H1 (cell line): ENCODE measurements around the gene OR51V1. TPM values are rescaled to one million over a fixed set of nuclear protein-coding genes. Genes with fewer than 3 reads are reported as not detected.

Source experiments
- CTCF ChIA-PET: fragments of 300-600 bp; sonication (Branson Sonifier 250); formaldehyde crosslinking; loops from one replicate; lab custom pipeline; 2021; ENCODE audit not compliant: partially characterized antibody; lab: Charles Lee
- POLR2A ChIA-PET: fragments of 300-600 bp; sonication (Branson Sonifier 250); formaldehyde crosslinking; loops from one replicate; lab custom pipeline; 2021; ENCODE audit warnings: inconsistent platforms; ENCODE audit not compliant: partially characterized antibody; lab: Charles Lee
- DNase-seq, 2 experiments: peaks; one replicate each; pipeline versions ENCODE4 v3.0.0 to v3.0.0-alpha.2; 2010 to 2022; ENCODE audit warnings: low spot score in 2 of 2, low read depth in 1 of 2, mixed read lengths in 1 of 2
- FAIRE-seq: peaks from 2 replicates; lab custom pipeline; 2011; peaks lifted over from hg19 to GRCh38; lab: Jason Lieb, UNC
- H2AFZ ChIP-seq: 2 replicates; pipeline ENCODE4 v1.8.1; 2012; ENCODE audit warnings: low read length, inconsistent platforms
- H2AK5ac ChIP-seq: 2 replicates; pipeline ENCODE4 v1.6.1; 2013; ENCODE audit warnings: low read depth, low read length
- H2BK120ac ChIP-seq: replicated peaks from 2 replicates; pipeline ENCODE3; 2013; ENCODE audit warnings: low read depth, low read length, inconsistent platforms
- H2BK12ac ChIP-seq: 2 replicates; pipeline ENCODE4 v1.6.1; 2013; ENCODE audit warnings: low read depth, low read length
- H2BK15ac ChIP-seq: 2 replicates; pipeline ENCODE4 v1.6.1; 2013; ENCODE audit warnings: low read length
- H2BK20ac ChIP-seq: 2 replicates; pipeline ENCODE4 v1.6.1; 2013; ENCODE audit warnings: low read length
- H2BK5ac ChIP-seq: 2 replicates; pipeline ENCODE4 v1.6.1; 2013; ENCODE audit warnings: low read depth, low read length
- H3K14ac ChIP-seq: 2 replicates; pipeline ENCODE4 v1.6.1; 2013; ENCODE audit warnings: inconsistent platforms; ENCODE audit not compliant: insufficient read length
- H3K18ac ChIP-seq: 2 replicates; pipeline ENCODE4 v1.6.1; 2013; ENCODE audit warnings: low read length; ENCODE audit errors: extremely low read depth
- H3K23ac ChIP-seq: 2 replicates; pipeline ENCODE4 v1.6.1; 2013; ENCODE audit warnings: inconsistent platforms; ENCODE audit not compliant: insufficient read length
- H3K23me2 ChIP-seq: 2 replicates; pipeline ENCODE4 v1.6.1; 2013; ENCODE audit warnings: low read depth, low read length
- H3K27ac ChIP-seq: 2 replicates; pipeline ENCODE4 v1.6.1; 2011; ENCODE audit warnings: low read depth, low read length, inconsistent platforms
- H3K27me3 ChIP-seq, 4 experiments: replicated peaks in 1 of 4; 1 replicate in 1 of 4; 2 replicates in 3 of 4; pipeline versions ENCODE4 v1.6.1 to v1.8.1; 2011 to 2013; ENCODE audit warnings: low read length in 3 of 4, mild to moderate bottlenecking in 3 of 4, inconsistent platforms in 2 of 4, mixed read lengths in 2 of 4, moderate library complexity in 1 of 4; ENCODE audit not compliant: control insufficient read depth in 3 of 4, insufficient read depth in 3 of 4; ENCODE audit errors: extremely low read depth in 1 of 4
- H3K36me3 ChIP-seq, 4 experiments: 2 replicates each; pipeline versions ENCODE4 v1.6.1 to v1.8.1; 2011 to 2013; ENCODE audit warnings: mild to moderate bottlenecking in 4 of 4, low read length in 3 of 4, moderate library complexity in 2 of 4, control low read depth in 1 of 4, inconsistent platforms in 1 of 4; ENCODE audit not compliant: insufficient read depth in 4 of 4, control insufficient read depth in 2 of 4
- H3K4ac ChIP-seq: replicated peaks from 2 replicates; pipeline ENCODE3; 2013; ENCODE audit warnings: low read length, low read depth, mixed read lengths, inconsistent platforms; ENCODE audit not compliant: insufficient read length
- H3K4me1 ChIP-seq, 4 experiments: replicated peaks in 1 of 4; 1 replicate in 1 of 4; 2 replicates in 3 of 4; pipeline versions ENCODE4 v1.6.1 to v1.8.1; 2011 to 2013; ENCODE audit warnings: low read length in 3 of 4, inconsistent platforms in 2 of 4, mixed read lengths in 1 of 4; ENCODE audit not compliant: insufficient read depth in 4 of 4, control insufficient read depth in 3 of 4
- H3K4me2 ChIP-seq, 2 experiments: 2 replicates each; pipeline versions ENCODE4 v1.6.1 to v1.8.1; 2011 to 2013; ENCODE audit warnings: low read depth in 2 of 2, low read length in 2 of 2, control low read depth in 1 of 2, inconsistent platforms in 1 of 2, mild to moderate bottlenecking in 1 of 2; ENCODE audit not compliant: insufficient read depth in 1 of 2
- H3K4me3 ChIP-seq, 4 experiments: fragments of 200-600, 300-600 bp in 1 of 4; sonication (generic), shearing (Covaris generic), sonication (Bioruptor Twin) in 1 of 4; 2 replicates each; pipeline versions ENCODE4 v1.5.1 to v1.8.1; 2011 to 2016; ENCODE audit warnings: low read length in 4 of 4, low read depth in 3 of 4, control low read depth in 2 of 4, inconsistent platforms in 2 of 4, mild to moderate bottlenecking in 2 of 4, mixed read lengths in 1 of 4, moderate library complexity in 1 of 4; ENCODE audit not compliant: insufficient read depth in 2 of 4; ENCODE audit errors: extremely low read depth in 1 of 4
- H3K56ac ChIP-seq: replicated peaks from 2 replicates; pipeline ENCODE3; 2013; ENCODE audit warnings: low read depth, mild to moderate bottlenecking, mixed read lengths, low read length, inconsistent platforms; ENCODE audit not compliant: insufficient read length
- H3K79me1 ChIP-seq: 2 replicates; pipeline ENCODE4 v1.6.1; 2013; ENCODE audit warnings: low read depth, low read length, control low read depth
- H3K79me2 ChIP-seq, 2 experiments: 2 replicates each; pipeline versions ENCODE4 v1.6.1 to v1.8.1; 2012 to 2013; ENCODE audit warnings: low read length in 2 of 2, mild to moderate bottlenecking in 2 of 2, inconsistent platforms in 1 of 2; ENCODE audit not compliant: insufficient read depth in 2 of 2, control insufficient read depth in 1 of 2
- H3K9ac ChIP-seq, 4 experiments: replicated peaks in 1 of 4; 1 replicate in 1 of 4; 2 replicates in 3 of 4; pipeline versions ENCODE4 v1.6.1 to v1.8.1; 2011 to 2013; ENCODE audit warnings: low read depth in 3 of 4, low read length in 3 of 4, control low read depth in 2 of 4, mild to moderate bottlenecking in 2 of 4, moderate library complexity in 2 of 4, inconsistent platforms in 1 of 4; ENCODE audit errors: extremely low read depth in 1 of 4
- H3K9me3 ChIP-seq, 2 experiments: 2 replicates each; pipeline versions ENCODE4 v1.6.1 to v1.8.1; 2012 to 2013; ENCODE audit warnings: mild to moderate bottlenecking in 2 of 2, moderate library complexity in 2 of 2, control low read depth in 1 of 2, inconsistent platforms in 1 of 2, low read depth in 1 of 2, low read length in 1 of 2, mixed read lengths in 1 of 2; ENCODE audit not compliant: insufficient read depth in 2 of 2
- H4K20me1 ChIP-seq, 2 experiments: replicated peaks in 1 of 2; 2 replicates each; pipeline versions ENCODE3 to v1.8.1; 2011 to 2013; ENCODE audit warnings: inconsistent platforms in 2 of 2, low read length in 2 of 2, mild to moderate bottlenecking in 1 of 2; ENCODE audit not compliant: insufficient read depth in 2 of 2, control insufficient read depth in 1 of 2
- H4K5ac ChIP-seq: 2 replicates; pipeline ENCODE4 v1.6.1; 2013; ENCODE audit warnings: low read length, low read depth, mixed read lengths, inconsistent platforms; ENCODE audit not compliant: insufficient read length
- H4K8ac ChIP-seq: 2 replicates; pipeline ENCODE4 v1.8.0; 2013; ENCODE audit warnings: mild to moderate bottlenecking, moderate library complexity, low read length, inconsistent platforms; ENCODE audit not compliant: insufficient read depth; ENCODE audit errors: extremely low read depth
- H4K91ac ChIP-seq: replicated peaks from 2 replicates; pipeline ENCODE3; 2013; ENCODE audit warnings: low read length, mixed read lengths, inconsistent platforms; ENCODE audit not compliant: insufficient read length
- BRCA1 ChIP-seq: IDR thresholded peaks from 2 replicates; pipeline ENCODE4 v1.6.1; 2012; ENCODE audit warnings: low read depth, low read length, improper control_type of control experiment
- KDM5A ChIP-seq: fragments of 200-600 bp; IDR thresholded peaks from 2 replicates; pipeline ENCODE4 v1.7.1; 2012; ENCODE audit warnings: mild to moderate bottlenecking, low read length, inconsistent platforms, mixed read lengths
- RAD21 ChIP-seq, 2 experiments: IDR thresholded peaks in 1 of 2; conservative IDR thresholded peaks in 1 of 2; 2 replicates each; pipeline ENCODE4 v1.6.1; 2011; ENCODE audit warnings: low read depth in 2 of 2, low read length in 2 of 2, improper control_type of control experiment in 1 of 2, inconsistent platforms in 1 of 2, mild to moderate bottlenecking in 1 of 2, moderate library complexity in 1 of 2
- WGBS, 2 experiments: shearing (Covaris generic) in 1 of 2; methylation state at CpG; one replicate each; pipeline versions ENCODE4 v1.1.6 to v1.1.7; 2013 to 2015; ENCODE audit warnings: low lambda C conversion rate in 2 of 2, mixed read lengths in 2 of 2, inconsistent platforms in 1 of 2, low coverage in 1 of 2, missing lambda C conversion rate in 1 of 2; ENCODE audit not compliant: insufficient replicate concordance in 2 of 2, insufficient coverage in 1 of 2, insufficient read length in 1 of 2; ENCODE audit errors: extremely low coverage in 1 of 2, missing lambda C conversion rate in 1 of 2; 5-methylcytosine and 5-hydroxymethylcytosine counted together
- polyA plus RNA-seq, 7 experiments: library from polyadenylated mRNA; depleted of rRNA in 3 of 7; stranded (reverse) in 5 of 7; unstranded in 2 of 7; fragments of >200 nt in 5 of 7; fragments of 200-250 nt in 2 of 7; gene quantifications; 1 replicate in 5 of 7; 2 replicates in 1 of 7; 4 replicates in 1 of 7; pipeline versions ENCODE4 v1.2.1 to v1.2.3, GENCODE V29; 2011 to 2013; ENCODE audit warnings: missing spikeins in 2 of 7, mixed read lengths in 2 of 7
- total RNA-seq: library from RNA; stranded (reverse); fragmentation: NEBNext Ultra II Directional; extraction: Animal tissue kit (Norgen Biotek cat#: 25700); gene quantifications from 2 replicates; pipeline ENCODE4 v1.2.1, GENCODE V29; 2021

Gene OR51V1
- total and polyA plus RNA-seq, 2 of the 8 experiments (the other 6 are each of a cell fraction or from before 2014, with no cell fraction given), result not detected

DNA sequence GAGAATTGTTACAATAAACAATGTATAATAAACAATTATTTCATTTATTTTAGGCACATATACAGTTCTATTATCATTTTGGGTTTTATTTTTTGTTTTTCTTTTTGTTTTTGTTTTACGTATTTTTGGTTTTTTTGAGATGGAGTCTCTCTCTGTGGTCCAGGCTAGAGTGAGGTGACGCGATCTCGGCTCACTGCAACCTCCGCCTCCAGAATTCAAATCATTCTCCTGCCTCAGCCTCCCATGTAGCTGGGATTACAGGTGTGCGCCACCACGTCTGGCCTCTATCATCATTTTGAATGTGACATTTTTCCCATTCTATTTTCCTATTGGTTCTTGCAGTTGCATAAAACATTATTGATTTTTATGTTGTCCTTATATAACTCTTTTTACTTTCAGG is 25.5 kb downstream of the OR51V1 start:
- Histone ChIP-seq H2BK12ac (no peak overlapping the region), H3K4ac (no peak overlapping the region), H3K79me1 (no peaks in the 10 kb centered on the region), H3K14ac (no peak overlapping the region), H3K27me3 (peaks cover 0 to 1% (median 0%) of the 10 kb centered on the region in 4 experiments; a peak in 1 of 7 replicates), H3K79me2 (no peaks in the 10 kb centered on the region), H2BK5ac (no peak overlapping the region), H3K9me3 (no peaks in the 10 kb centered on the region), H4K8ac (no peak overlapping the region), H4K91ac (no peak overlapping the region), H3K4me3 (no peak overlapping the region), H3K9ac (no peak overlapping the region), H2AK5ac (no peak overlapping the region), H2AFZ (no peak overlapping the region), H3K23ac (no peak overlapping the region), H4K20me1 (no peaks in the 10 kb centered on the region), H2BK20ac (no peak overlapping the region), H3K4me1 (no peaks in the 10 kb centered on the region), H2BK15ac (no peak overlapping the region), H3K23me2 (no peaks in the 10 kb centered on the region; the same call in 1 of the 2 replicates), H3K4me2 (no peak overlapping the region), H3K56ac (no peak overlapping the region), H3K18ac (no peak overlapping the region), H2BK120ac (no peak overlapping the region), H3K36me3 (no peaks in the 10 kb centered on the region), H4K5ac (no peak overlapping the region), H3K27ac (no peak overlapping the region)
- CTCF ChIA-PET, result no interaction called here
- POLR2A ChIA-PET, result no interaction called here
- DNase-seq (no peak), FAIRE-seq (no peak)
- TF ChIP-seq RAD21 (IDR thresholded peaks at IDR 0.05 in 1 of 2, conservative IDR thresholded peaks at IDR 0.05 in 1 of 2; ENCODE audit: low read depth in 2 of 2, low read length in 2 of 2) (no peak), KDM5A (no peak), BRCA1 (no peak)
- 95% methylated on average over 7 of the region's 7 CpGs; no CpG with 5 or more reads in 1 of the 2 experiments for WGBS, 2 experiments
